ENCODE data around the gene USP3.
A peak's percentile ranks its signal among the peaks of the same experiment; 100 is the strongest.
"Not testable (repeated sequence)": the region's sequence is repeated elsewhere in the genome, so short reads cannot be mapped to it uniquely, and the experiment has no call there.

The USP3 gene

DNA sequence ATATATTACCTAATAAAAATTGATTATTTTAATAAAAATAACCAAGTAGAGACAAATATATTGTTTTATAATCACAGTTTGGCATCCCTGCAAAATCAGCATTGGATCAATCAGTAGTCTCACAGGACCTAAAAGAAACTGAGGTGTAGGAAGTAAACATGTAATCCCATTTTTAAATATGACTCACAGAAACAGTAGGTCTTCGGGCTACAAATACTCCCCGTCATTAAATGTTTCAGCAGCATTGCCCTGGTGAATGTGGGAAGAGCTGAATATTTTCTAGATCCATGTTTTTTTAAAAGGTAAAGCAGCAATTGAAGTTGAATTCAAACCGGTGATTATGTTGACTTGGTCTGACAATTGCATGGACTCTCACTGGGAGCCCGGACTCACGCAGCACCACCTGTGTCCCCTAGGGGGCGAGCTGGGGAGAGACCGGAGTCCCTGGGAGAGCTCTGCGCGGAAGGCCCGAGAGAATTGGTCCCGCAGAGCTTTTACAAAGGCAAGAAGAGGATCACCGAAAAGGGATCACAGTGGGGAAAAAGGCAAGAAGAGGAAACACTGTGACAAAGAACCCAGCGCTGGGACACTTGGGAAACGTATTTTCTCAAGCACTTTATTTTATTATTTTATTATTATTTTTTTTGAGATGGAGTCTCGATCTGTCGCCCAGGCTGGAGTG is 17.2 kb upstream of the USP3 start:
- no peaks in the 10 kb centered on the region for H3K36me3 Mint-ChIP-seq (ENCODE audit: low read depth)
- peak; percentile 93 for DNase-seq
- H3K4me1 Mint-ChIP-seq (ENCODE audit: low read depth), result peaks cover 68% of the 10 kb centered on the region
- H3K27me3 Mint-ChIP-seq, result no peaks in the 10 kb centered on the region
- peak overlapping the region; percentile 18 for H3K4me3 Mint-ChIP-seq
- H3K9me3 Mint-ChIP-seq, result no peaks in the 10 kb centered on the region
- peak overlapping the region; percentile 75 for H3K27ac Mint-ChIP-seq

DNA sequence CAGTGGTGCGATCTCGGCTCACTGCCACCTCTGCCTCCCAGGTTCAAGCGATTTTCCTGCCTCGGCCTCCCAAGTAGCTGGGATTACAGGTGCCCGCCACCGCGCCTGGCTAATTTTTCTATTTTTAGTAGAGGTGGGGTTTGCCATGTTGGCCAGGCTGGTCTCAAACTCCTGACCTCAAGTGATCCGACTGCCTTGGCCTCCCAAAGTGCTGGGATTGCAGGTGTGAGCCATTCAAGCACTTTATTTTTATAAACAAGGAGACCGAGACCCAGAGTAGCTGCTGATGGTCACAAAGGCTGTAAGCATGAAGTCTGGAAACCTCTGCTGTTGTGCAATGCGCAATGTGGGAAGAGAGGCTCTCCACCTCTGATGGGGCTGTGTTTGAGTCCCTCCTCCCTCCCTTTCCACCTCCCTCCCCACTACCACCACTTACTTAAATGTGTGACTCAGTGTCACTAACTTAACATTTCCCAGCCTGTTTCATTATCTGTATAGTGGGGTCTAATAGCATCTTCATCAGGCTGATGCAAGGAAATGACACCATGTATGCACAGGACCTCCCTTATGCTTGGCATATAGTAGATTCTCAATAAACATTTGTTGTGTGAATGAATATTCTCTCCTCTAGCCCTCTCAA is 16.5 kb upstream of the USP3 start:
- H3K4me1 Mint-ChIP-seq (ENCODE audit: low read depth), result peaks cover 70% of the 10 kb centered on the region
- not testable (repeated sequence) for H3K36me3 Mint-ChIP-seq (ENCODE audit: low read depth); H3K4me3 Mint-ChIP-seq; H3K9me3 Mint-ChIP-seq; H3K27me3 Mint-ChIP-seq; DNase-seq; H3K27ac Mint-ChIP-seq

DNA sequence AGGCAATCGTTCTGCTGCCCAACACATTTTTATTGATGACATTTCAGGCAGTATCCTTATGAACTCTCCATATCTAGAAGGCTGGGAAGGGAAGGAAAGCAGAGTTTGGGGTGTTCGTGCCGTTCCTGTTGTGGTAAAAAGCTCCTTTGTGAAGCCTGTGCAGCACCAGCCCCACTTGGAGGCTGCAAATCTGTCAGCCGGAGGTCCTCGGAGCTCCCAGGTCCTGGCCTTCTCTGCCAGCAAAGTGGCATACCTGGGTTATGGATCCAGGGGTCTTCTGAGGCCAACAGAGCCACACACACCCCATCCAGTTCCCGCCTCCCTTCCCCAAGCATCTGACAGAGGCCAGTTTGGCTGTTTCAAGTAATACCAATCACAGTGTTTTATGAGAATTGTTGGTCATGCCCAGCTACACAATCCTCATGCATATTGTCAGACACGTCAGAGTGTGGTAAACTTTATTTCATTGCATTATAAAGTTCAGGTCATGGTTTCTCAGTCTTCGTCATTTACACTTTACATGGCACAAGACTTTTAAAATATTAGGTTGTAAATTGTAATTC is 15.9 kb upstream of the USP3 start:
- H3K4me3 Mint-ChIP-seq, result no peak overlapping the region
- H3K36me3 Mint-ChIP-seq (ENCODE audit: low read depth), result no peaks in the 10 kb centered on the region
- H3K9me3 Mint-ChIP-seq, result no peaks in the 10 kb centered on the region
- peaks cover 72% of the 10 kb centered on the region for H3K4me1 Mint-ChIP-seq (ENCODE audit: low read depth)
- DNase-seq, result no peak
- no peak overlapping the region for H3K27ac Mint-ChIP-seq
- no peaks in the 10 kb centered on the region for H3K27me3 Mint-ChIP-seq

DNA sequence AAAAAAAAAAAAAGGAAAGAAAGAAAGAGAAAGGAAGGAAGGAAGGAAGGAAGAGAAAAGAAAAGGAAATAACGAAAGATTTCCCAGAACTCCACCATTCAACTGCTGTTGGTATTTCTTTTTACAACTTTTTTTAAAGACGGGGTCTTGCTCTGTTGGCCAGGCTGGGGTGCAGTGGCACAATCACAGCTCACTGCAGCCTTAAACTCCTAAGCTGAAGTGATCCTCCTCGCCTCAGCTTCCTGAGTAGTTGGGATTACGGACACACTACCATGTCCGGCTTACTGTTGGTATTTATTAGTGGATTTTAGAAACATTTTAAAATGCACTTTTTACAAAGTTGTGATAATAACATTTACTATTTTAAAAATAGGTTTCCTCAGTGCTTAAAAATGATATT is 15.0 kb upstream of the USP3 start:
- H3K4me1 Mint-ChIP-seq (ENCODE audit: low read depth), result peaks cover 72% of the 10 kb centered on the region

DNA sequence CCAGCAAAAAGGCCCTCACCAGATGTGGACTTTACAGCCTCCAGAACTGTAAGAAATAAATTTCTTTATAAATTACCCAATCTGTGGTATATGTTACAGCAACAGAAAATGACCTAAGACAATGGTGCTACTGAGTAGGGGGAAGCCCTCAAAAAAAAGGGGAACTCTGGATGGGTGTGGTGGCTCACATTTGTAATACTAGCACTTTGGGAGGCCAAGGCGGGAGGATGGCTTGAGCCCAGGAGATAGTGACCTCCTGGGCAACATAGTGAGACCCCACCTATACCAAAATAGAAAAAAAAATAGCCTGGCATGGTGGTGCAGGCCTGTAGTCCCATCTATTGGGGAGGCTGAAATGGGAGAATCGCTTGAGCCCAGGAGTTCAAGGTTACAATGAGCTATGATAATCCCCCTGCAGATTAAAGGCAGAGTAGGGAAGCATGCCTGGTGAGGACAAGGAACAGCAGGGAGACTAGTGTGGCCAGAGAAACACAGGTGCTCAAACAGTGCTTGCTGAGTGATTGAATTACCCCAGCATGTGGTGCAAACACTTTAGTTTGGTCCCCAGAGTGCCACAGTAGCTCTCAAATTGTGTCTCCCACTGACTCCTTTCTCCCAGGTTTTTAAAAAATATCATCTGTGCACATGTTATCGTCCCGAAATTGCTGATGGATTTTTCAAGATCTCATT is 13.9 kb upstream of the USP3 start:
- H3K9me3 Mint-ChIP-seq, result no peaks in the 10 kb centered on the region
- H3K4me1 Mint-ChIP-seq (ENCODE audit: low read depth), result peaks cover 63% of the 10 kb centered on the region
- no peak overlapping the region for H3K4me3 Mint-ChIP-seq
- no peaks in the 10 kb centered on the region for H3K36me3 Mint-ChIP-seq (ENCODE audit: low read depth)
- no peak for DNase-seq
- H3K27ac Mint-ChIP-seq, result no peak overlapping the region
- no peaks in the 10 kb centered on the region for H3K27me3 Mint-ChIP-seq

More for the DNA sequence above, 15.0 kb upstream of the USP3 start:
- H3K27ac Mint-ChIP-seq, result no peak overlapping the region
- no peaks in the 10 kb centered on the region for H3K9me3 Mint-ChIP-seq
- H3K27me3 Mint-ChIP-seq, result no peaks in the 10 kb centered on the region
- DNase-seq, result no peak
- H3K4me3 Mint-ChIP-seq, result no peak overlapping the region
- H3K36me3 Mint-ChIP-seq (ENCODE audit: low read depth), result no peaks in the 10 kb centered on the region

DNA sequence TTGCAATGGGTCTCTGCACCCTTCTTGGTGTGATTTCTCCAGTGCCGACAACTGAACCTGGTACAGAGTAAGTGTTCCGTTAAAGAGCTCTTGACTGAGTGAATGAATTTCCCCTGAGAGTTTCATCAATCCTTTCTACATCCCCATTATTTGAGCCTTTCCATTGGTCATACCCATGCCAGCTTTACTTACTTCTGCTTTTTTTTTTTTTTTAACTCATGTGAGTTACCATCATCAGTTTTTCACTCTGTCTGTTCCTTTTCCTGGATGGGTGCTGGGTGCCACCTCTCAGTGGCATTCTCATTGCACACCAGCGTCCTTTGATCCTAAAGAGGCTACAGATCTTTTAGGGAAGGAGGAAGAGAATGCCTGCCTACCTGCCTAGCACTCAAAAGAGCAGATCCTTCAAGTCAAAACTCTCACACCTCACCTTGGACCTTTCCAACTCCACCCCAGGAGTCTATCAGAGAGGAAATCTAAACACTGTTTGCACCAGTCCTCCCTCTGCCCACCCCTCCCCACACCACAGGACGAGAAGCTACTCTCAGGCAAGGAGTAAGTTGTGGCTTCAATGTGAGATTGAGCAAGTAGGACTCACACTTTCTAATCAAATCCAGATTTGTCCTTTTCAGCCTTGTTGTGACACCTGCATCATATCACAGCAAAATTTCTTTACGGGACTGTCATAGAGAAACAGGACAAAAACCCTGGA is 13.1 kb upstream of the USP3 start:
- peaks cover 57% of the 10 kb centered on the region for H3K4me1 Mint-ChIP-seq (ENCODE audit: low read depth)

DNA sequence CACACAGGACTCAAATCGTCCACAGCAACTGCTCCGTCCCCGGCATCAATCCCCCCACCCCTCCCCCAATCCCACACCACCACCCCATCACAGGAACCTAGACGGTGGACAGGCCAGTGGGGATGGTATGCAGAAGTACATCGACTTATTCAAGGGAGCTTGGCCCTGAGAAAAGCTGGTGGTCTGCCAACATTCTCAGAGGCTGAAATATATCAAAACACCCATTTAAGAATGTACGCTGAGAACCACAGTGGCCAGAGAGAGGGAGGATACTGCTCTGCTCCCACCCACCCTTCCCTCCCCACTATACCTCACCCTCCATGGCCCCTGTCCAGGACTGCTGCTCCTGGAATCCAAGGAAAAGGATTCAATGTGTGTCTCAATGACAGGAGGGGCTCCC is 12.4 kb upstream of the USP3 start:
- Mint-ChIP-seq H3K4me3 (no peak overlapping the region), H3K4me1 (ENCODE audit: low read depth) (peaks cover 50% of the 10 kb centered on the region)
- DNase-seq, result no peak

More for the DNA sequence above, 13.1 kb upstream of the USP3 start:
- no peak overlapping the region for H3K27ac Mint-ChIP-seq
- H3K9me3 Mint-ChIP-seq, result no peaks in the 10 kb centered on the region
- no peaks in the 10 kb centered on the region for H3K27me3 Mint-ChIP-seq
- no peak overlapping the region for H3K4me3 Mint-ChIP-seq
- no peaks in the 10 kb centered on the region for H3K36me3 Mint-ChIP-seq (ENCODE audit: low read depth)
- no peak for DNase-seq

DNA sequence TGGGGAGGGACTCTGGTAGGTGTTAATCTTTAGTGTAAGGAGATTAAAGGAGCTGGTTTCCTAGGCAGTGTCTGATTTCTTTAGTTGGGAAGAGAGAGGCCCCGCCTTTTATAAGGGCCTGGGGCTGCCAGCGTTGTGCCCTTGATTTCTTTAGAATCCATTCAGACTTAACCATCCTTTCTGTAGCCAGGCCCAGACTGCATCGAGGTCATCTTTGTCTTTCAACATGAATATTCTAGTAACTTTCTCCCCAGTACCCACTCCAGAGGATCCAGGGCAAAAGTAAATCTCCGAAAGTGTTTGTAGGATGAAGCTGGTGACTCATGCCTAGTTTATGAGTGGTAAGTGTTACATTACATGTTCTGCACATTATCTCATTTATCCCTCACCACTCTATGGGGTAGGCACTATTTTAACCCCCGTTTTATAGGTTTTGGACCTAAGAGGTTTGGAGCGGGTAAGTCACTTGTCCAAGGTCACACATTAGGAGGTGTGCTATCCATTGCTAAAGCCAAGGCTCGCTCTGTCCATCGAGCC is 11.8 kb upstream of the USP3 start:
- no peaks in the 10 kb centered on the region for H3K27me3 Mint-ChIP-seq
- peaks cover 46% of the 10 kb centered on the region for H3K4me1 Mint-ChIP-seq (ENCODE audit: low read depth)
- H3K36me3 Mint-ChIP-seq (ENCODE audit: low read depth), result no peaks in the 10 kb centered on the region
- no peak for DNase-seq
- H3K27ac Mint-ChIP-seq, result no peak overlapping the region
- H3K4me3 Mint-ChIP-seq, result no peak overlapping the region
- no peaks in the 10 kb centered on the region for H3K9me3 Mint-ChIP-seq

More for the DNA sequence above, 12.4 kb upstream of the USP3 start:
- H3K9me3 Mint-ChIP-seq, result no peaks in the 10 kb centered on the region
- no peak overlapping the region for H3K27ac Mint-ChIP-seq
- no peaks in the 10 kb centered on the region for H3K27me3 Mint-ChIP-seq
- H3K36me3 Mint-ChIP-seq (ENCODE audit: low read depth), result no peaks in the 10 kb centered on the region

DNA sequence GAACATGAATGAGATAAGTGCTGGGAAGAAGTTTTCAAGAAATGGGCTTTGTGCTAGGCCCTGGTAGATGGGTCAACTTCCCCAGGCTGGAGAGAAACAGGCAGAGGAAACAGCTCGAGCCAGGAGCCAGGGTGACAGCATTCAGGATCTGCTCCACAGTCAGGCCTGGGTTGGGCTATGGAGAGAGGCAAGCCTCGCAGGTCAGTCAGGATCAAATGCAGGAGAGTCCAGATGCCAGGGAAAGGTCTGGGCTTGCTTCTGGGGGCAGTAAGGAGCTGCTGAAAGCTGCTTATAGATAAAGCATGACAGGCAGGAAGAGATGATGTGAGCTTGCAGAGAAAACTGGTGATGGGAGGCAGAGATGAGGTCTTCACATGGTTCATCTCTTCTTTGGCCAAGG is 11.0 kb upstream of the USP3 start:
- DNase-seq, result no peak
- H3K4me3 Mint-ChIP-seq, result no peak overlapping the region
- peaks cover 40% of the 10 kb centered on the region for H3K4me1 Mint-ChIP-seq (ENCODE audit: low read depth)
- H3K27ac Mint-ChIP-seq, result peak overlapping the region; percentile 42
- H3K27me3 Mint-ChIP-seq, result no peaks in the 10 kb centered on the region
- H3K9me3 Mint-ChIP-seq, result no peaks in the 10 kb centered on the region
- H3K36me3 Mint-ChIP-seq (ENCODE audit: low read depth), result no peaks in the 10 kb centered on the region

DNA sequence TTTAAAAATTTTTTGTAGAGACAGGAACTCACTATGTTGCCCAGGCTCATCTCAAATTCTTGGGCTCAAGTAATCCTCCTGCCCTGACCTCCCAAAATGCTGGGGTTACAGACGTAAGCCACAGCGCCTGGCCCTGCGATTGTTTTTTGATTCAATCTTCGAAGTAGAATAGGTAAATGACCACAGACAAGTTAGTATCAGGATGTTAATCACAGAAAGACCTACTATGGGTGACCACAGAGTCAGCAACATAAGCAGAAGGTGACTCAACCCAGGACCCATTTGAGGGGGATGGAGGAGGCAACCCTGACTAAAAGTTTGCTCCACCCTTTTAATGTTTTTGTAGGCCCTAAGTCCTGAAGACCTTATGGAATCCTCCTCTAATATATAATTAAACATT is 10.0 kb upstream of the USP3 start:
- Mint-ChIP-seq H3K4me3 (no peak overlapping the region), H3K36me3 (ENCODE audit: low read depth) (no peaks in the 10 kb centered on the region), H3K27ac (peak overlapping the region; percentile 78), H3K4me1 (ENCODE audit: low read depth) (peaks cover 48% of the 10 kb centered on the region), H3K9me3 (no peaks in the 10 kb centered on the region), H3K27me3 (no peaks in the 10 kb centered on the region)
- no peak for DNase-seq

DNA sequence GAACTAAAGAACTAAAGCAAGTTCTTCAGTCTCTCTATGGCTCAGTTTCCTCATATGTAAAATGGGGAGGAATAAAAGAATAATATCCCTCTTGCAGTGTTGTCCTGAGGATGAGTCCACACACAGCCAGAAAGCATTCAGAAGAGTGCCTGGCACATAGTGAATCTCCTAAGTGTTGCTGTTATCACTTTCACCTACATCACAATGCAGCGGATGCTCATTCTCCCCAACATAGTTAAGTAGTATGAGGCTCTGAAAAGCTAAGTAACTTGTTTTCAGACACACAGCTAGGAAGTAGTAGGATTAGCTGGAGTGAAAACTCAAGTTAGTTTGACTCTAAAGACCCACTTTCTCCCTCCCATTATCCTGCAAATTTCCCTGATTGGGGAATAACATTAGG is 9.1 kb upstream of the USP3 start:
- H3K9me3 Mint-ChIP-seq, result no peaks in the 10 kb centered on the region
- no peaks in the 10 kb centered on the region for H3K27me3 Mint-ChIP-seq
- no peak for DNase-seq
- no peak overlapping the region for H3K4me3 Mint-ChIP-seq
- H3K27ac Mint-ChIP-seq, result peak overlapping the region; percentile 68
- no peaks in the 10 kb centered on the region for H3K36me3 Mint-ChIP-seq (ENCODE audit: low read depth)
- peaks cover 53% of the 10 kb centered on the region for H3K4me1 Mint-ChIP-seq (ENCODE audit: low read depth)

DNA sequence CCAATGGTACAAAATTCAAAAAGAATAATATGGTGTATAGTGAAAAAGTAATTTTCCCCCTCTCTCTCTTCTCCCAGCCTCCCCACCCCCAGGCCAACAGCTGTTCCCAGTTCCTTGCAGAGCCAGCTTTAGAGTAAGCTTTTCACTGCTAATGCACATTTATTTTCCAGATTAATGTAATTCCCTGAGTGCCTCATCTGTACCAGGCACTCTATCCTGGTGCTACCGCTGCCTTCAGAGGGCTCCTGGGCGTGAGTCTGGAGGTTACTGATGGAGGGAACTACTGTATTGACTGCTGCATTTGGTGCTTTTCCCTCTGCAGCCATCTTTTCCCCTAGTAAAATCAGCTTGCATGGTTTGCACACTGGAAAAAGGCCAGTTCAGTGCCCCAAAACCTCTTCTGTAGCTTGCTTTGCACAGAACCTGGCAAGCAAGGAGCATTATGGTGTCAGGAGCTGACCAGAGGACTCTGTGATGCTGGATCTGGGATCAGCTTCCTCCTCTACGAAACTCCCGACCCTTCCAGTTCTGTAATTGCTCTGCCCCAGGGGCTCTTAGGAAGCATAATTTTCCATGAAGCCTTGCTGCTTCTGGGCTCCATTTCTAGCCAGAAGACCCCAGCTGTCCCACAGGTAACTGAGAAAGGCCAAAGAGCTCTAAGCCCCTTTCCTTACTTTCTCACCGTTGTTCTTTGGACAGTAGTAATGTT is 8.5 kb upstream of the USP3 start:
- H3K27me3 Mint-ChIP-seq, result no peaks in the 10 kb centered on the region
- no peak overlapping the region for H3K27ac Mint-ChIP-seq
- H3K36me3 Mint-ChIP-seq (ENCODE audit: low read depth), result no peaks in the 10 kb centered on the region
- no peaks in the 10 kb centered on the region for H3K9me3 Mint-ChIP-seq
- peaks cover 56% of the 10 kb centered on the region for H3K4me1 Mint-ChIP-seq (ENCODE audit: low read depth)
- no peak for DNase-seq
- H3K4me3 Mint-ChIP-seq, result no peak overlapping the region

DNA sequence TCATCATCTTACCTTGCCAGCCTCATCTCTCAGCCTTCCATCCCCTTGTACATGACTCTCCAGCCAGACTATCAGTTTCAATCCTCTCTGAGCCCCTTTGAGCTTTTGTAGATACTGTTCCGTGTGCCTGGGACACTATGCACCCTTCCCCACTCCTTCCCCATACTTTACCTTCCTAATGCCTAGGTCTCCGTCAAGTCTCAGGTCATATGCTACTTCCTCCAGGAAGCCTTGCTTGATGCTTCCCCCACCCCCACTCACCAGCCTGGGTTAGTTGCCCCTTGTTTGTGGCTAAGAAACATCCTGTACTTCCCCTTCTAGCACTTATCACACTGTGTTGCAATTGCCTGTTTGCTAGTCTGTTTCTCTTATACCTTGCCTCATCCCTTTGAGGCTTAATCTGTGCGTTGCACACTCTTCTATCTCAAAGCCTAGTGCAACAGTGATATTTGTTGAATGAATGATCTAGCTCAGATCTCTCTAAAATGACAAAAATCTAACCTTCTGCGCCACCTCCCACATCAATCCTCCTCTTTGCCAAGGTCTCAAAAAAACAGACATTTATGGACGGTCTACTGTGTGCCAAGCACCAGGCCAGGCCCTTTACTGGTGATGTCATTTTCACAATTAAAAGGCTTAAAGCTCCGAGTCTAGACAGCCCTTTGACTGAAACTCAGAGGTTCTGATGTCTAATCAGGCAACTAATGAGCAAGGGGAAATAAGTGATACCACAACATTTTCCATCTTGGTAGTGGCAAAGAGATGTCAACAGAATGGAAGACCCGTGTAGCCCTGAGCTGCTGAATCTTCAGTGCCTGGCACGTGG is 6.5 kb upstream of the USP3 start:
- no peaks in the 10 kb centered on the region for H3K9me3 Mint-ChIP-seq
- H3K4me3 Mint-ChIP-seq, result no peak overlapping the region
- peaks cover 59% of the 10 kb centered on the region for H3K4me1 Mint-ChIP-seq (ENCODE audit: low read depth)
- peak; percentile 67 for DNase-seq
- H3K27ac Mint-ChIP-seq, result no peak overlapping the region
- H3K36me3 Mint-ChIP-seq (ENCODE audit: low read depth), result no peaks in the 10 kb centered on the region
- H3K27me3 Mint-ChIP-seq, result no peaks in the 10 kb centered on the region
